ENCODE results near the gene SGIP1.

GRCh38 chr1:66777831-66778230, 243.9 kb downstream of the SGIP1 start:
- TF ChIP-seq YY1 (IDR thresholded peaks at IDR 0.05; ENCODE audit: low read depth) (no peak), MAX (IDR thresholded peaks at IDR 0.05; ENCODE audit: low read depth) (no peak), CTCF (IDR thresholded peaks at IDR 0.05) (no peak), RAD21 (IDR thresholded peaks at IDR 0.05; ENCODE audit: low read length) (no peak), REST (IDR thresholded peaks at IDR 0.05; ENCODE audit: low read depth, low read length) (no peak)

All from SK-N-SH (cell line).